Spleen (tissue), 13 donors: Measurements from ENCODE around the gene CLEC6A. TPM values are rescaled to one million over a fixed set of nuclear protein-coding genes. Genes with fewer than 3 reads are reported as not detected.
"Not testable (repeated sequence)": the region's sequence is repeated elsewhere in the genome, so short reads cannot be mapped to it uniquely, and the experiment has no call there.

Experiments
- DNase-seq: peaks from one replicate; pipeline ENCODE4 v3.0.0-alpha.2; 2020
- H3K27ac ChIP-seq, 8 donors: fragments of 200-600 bp; sonication (generic) in 7 of 8; 1 replicate in 4 of 8; 2 replicates in 4 of 8; pipeline versions ENCODE4 v1.5.0 to v1.8.0; 2016 to 2021; ENCODE audit warnings: inconsistent platforms in 4 of 8, mild to moderate bottlenecking in 4 of 8, moderate library complexity in 1 of 8
- H3K27me3 ChIP-seq, 7 donors: fragments of 200-600 bp; sonication (generic) in 6 of 7; replicated peaks in 1 of 7; 1 replicate in 4 of 7; 2 replicates in 3 of 7; pipeline versions ENCODE4 v1.5.0 to v1.8.0; 2016 to 2021; ENCODE audit warnings: inconsistent platforms in 3 of 7, mild to moderate bottlenecking in 1 of 7
- H3K36me3 ChIP-seq, 6 donors: fragments of 200-600 bp; sonication (generic) in 5 of 6; 1 replicate in 4 of 6; 2 replicates in 2 of 6; pipeline versions ENCODE4 v1.5.0 to v1.8.0; 2016 to 2021; ENCODE audit warnings: inconsistent platforms in 2 of 6
- H3K4me1 ChIP-seq, 6 donors: fragments of 200-600 bp; sonication (generic) in 5 of 6; 1 replicate in 3 of 6; 2 replicates in 3 of 6; pipeline versions ENCODE4 v1.5.0 to v1.8.0; 2016 to 2021; ENCODE audit warnings: inconsistent platforms in 3 of 6
- H3K4me3 ChIP-seq, 8 donors: fragments of 200-600 bp; sonication (generic) in 7 of 8; 1 replicate in 4 of 8; 2 replicates in 4 of 8; pipeline versions ENCODE4 v1.5.0 to v1.8.0; 2016 to 2021; ENCODE audit warnings: inconsistent platforms in 4 of 8, mild to moderate bottlenecking in 4 of 8, moderate library complexity in 2 of 8
- H3K9me3 ChIP-seq, 8 donors: fragments of 200-600 bp; sonication (generic) in 7 of 8; 1 replicate in 4 of 8; 2 replicates in 4 of 8; pipeline versions ENCODE4 v1.5.0 to v1.8.0; 2016 to 2021; ENCODE audit warnings: inconsistent platforms in 4 of 8
- POLR2A ChIP-seq, 3 donors: fragments of 450-650 bp; IDR thresholded peaks; one replicate each; pipeline ENCODE4 v1.5.1; 2017; ENCODE audit warnings: antibody characterized with exemption in 3 of 3, mild to moderate bottlenecking in 1 of 3
- POLR2AphosphoS5 ChIP-seq, 3 donors: sonication (generic); formaldehyde crosslinking; IDR thresholded peaks; one replicate each; pipeline ENCODE4 v1.5.1; 2017; ENCODE audit warnings: antibody characterized with exemption in 3 of 3
- WGBS, 5 donors: extraction: QIAGEN DNeasy Blood & Tissue Kit in 3 of 5; methylation state at CpG; one replicate each; pipeline versions ENCODE4 v1.1.5 to v1.1.7; 2013 to 2018; 5-methylcytosine and 5-hydroxymethylcytosine counted together
- intact Hi-C: fragments of 100-400 bp; cut with DNase I; formaldehyde crosslinking; loops from one replicate; pipeline ENCODE4 v1.15.0; 2023; ENCODE audit warnings: low total_unique reads
- long read RNA-seq, 2 donors: transcript quantifications; one replicate each; lab custom pipeline, GENCODE V29; 2026
- polyA plus RNA-seq, 3 donors: library from polyadenylated mRNA; stranded (reverse); fragments of 200-250 nt; gene quantifications; one replicate each; pipeline ENCODE4 v1.2.1, GENCODE V29; 2013
- total RNA-seq, 7 donors: library from RNA; depleted of rRNA in 3 of 7; stranded (reverse); fragments of >200 nt in 3 of 7; fragmentation: NEBNext Ultra II Directional in 4 of 7; extraction: Animal tissue kit (Norgen Biotek cat#: 25700) in 4 of 7; gene quantifications; one replicate each; pipeline versions ENCODE4 v1.1.0 to v1.2.1, GENCODE V29; 2016 to 2021
- TF ChIP-seq, protein P1 (sequence below), 11 experiments: fragments of 200-600 bp in 7 of 11; fragments of 450-650 bp in 4 of 11; sonication (generic) in 4 of 11; IDR thresholded peaks in 8 of 11; conservative IDR thresholded peaks in 3 of 11; 1 replicate in 7 of 11; 2 replicates in 4 of 11; pipeline versions ENCODE4 v1.4.0 to v1.8.0; 2016 to 2021; ENCODE audit warnings: antibody characterized with exemption in 11 of 11, inconsistent platforms in 4 of 11, mild to moderate bottlenecking in 1 of 11
- donor health status: healthy with polysubstance abuse.
- donor health status: DM: no; HTN: no; CAD: no; lungs with moderate emphysema.
- donor health status: DM: no; HTN: no; CAD: no.
- donor health status: Bipolar disorder and iron deficiency.
- donor health status: healthy.
- donor health status: DM: no; HTN: no; CAD: no.
- donor health status: DM: yes; HTN: yes; CAD: no.

CLEC6A gene
- total RNA-seq (under 1 TPM in 3 of 7 donors, not detected in 4; 0.20 to 0.77 (median 0.30) TPM), polyA plus RNA-seq (under 1 TPM in 2 of 3 donors, not detected in 1; 0.05 to 0.06 TPM)
- long read RNA-seq, donor 1 = 0 reads
- long read RNA-seq, donor 2 = 0 reads

DNA sequence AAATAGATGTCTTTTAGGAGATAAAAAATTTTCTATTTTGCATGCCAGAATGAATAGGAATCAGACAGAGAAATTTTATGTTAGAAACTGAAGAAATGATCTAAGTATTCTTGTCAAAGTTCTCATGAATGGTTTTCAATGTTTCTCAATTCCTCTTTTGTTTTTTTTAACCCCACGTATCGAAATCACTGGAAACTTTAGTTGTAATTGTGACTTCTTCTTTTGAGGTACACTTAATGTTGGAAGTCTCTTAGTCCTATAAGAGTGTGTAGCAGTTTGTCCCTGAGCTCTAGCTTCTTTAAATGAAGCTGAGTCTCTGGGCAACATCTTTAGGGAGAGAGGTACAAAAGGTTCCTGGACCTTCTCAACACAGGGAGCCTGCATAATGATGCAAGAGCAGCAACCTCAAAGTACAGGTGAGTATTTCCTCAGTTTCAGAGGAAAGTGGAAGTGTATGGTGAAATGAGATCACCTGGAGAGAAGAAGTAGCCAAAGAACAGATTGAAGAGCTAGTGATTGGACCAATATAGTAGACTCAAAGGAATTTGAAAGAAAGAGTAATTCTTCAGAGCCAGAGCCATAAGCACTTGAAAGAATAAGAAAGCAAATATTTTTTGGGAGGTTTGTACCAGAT, at the start of gene CLEC6A:
Gene CLEC6A (plus strand): TSS at position 236 of the 634 bp plus-strand sequence. CDS start 150 bp downstream, at position 386.
- peaks cover 0 to 19% (median 0%) of the 10 kb centered on the region in 7 donors for H3K27me3 ChIP-seq
- DNase-seq = no peak
- TF ChIP-seq, protein P1, sequence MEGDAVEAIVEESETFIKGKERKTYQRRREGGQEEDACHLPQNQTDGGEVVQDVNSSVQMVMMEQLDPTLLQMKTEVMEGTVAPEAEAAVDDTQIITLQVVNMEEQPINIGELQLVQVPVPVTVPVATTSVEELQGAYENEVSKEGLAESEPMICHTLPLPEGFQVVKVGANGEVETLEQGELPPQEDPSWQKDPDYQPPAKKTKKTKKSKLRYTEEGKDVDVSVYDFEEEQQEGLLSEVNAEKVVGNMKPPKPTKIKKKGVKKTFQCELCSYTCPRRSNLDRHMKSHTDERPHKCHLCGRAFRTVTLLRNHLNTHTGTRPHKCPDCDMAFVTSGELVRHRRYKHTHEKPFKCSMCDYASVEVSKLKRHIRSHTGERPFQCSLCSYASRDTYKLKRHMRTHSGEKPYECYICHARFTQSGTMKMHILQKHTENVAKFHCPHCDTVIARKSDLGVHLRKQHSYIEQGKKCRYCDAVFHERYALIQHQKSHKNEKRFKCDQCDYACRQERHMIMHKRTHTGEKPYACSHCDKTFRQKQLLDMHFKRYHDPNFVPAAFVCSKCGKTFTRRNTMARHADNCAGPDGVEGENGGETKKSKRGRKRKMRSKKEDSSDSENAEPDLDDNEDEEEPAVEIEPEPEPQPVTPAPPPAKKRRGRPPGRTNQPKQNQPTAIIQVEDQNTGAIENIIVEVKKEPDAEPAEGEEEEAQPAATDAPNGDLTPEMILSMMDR (IDR thresholded peaks at IDR 0.05 in 8 of 11, conservative IDR thresholded peaks at IDR 0.05 in 3 of 11) = no peak
- TF ChIP-seq POLR2AphosphoS5 (IDR thresholded peaks at IDR 0.05) = no peak
- no peak for TF ChIP-seq POLR2A (IDR thresholded peaks at IDR 0.05)
- WGBS, 5 donors = 34 to 53% (median 47%) methylated on average over 2 of the region's 2 CpGs
- no peaks in the 10 kb centered on the region for H3K9me3 ChIP-seq
- H3K4me1 ChIP-seq = peaks cover 0 to 18% (median 2%) of the 10 kb centered on the region in 6 donors
- intact Hi-C loops = no loop called here
- H3K27ac ChIP-seq = peak within 1 kb of the TSS in 5 of 8 donors; percentile 6 to 86 (median 61)
- no peak within 1 kb of the TSS for H3K4me3 ChIP-seq
- no peaks in the 10 kb centered on the region for H3K36me3 ChIP-seq

DNA sequence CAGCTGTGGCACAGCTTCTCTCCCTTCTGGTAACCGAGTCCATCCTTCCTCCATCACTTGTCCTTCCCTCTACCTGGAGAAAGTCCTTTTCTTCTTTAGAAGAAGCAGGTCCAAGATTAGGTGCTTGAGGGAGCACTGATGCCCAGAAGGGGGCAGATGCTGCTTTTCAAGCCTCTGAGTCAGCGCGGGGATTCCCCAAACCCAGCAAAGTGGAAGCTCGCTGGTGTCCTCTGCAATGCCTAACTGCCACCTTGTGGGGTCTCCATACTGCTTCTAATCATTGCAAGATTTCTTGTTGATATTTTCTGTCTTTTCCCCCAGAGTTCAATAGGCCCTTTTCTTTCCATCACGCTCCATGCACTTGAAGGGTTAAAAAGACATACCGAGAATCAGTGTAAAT, 36.2 kb upstream of the CLEC6A start:
- H3K9me3 ChIP-seq, H3K4me1 ChIP-seq, intact Hi-C loops, H3K36me3 ChIP-seq, H3K27me3 ChIP-seq, H3K4me3 ChIP-seq, H3K27ac ChIP-seq, DNase-seq: not testable (repeated sequence)
- WGBS, 5 donors = no CpG with 5 or more reads among the region's 6 CpGs

DNA sequence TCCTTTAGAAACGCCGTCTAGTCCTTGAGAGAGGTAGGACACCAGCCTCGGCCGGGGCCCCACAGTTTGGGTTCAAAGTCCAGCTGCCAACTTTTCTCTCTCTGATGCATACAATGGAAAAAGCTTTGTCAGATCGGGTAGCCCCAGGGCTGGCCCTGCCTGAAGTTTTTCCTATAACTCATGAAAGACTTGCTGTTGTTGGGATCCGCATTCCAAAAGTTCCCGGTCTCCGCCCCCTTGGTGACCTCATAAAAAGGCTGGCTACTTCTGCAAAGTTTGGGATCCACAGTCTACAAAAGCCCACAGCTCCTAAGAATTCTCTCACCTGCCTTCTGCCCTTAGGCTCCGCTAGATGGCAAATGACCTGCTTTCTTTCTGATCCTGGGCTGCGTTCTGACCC, 35.3 kb upstream of the CLEC6A start:
- Histone ChIP-seq H3K4me1 (no peaks in the 10 kb centered on the region), H3K36me3 (no peaks in the 10 kb centered on the region), H3K4me3 (no peak overlapping the region), H3K27me3 (no peaks in the 10 kb centered on the region), H3K9me3 (no peaks in the 10 kb centered on the region), H3K27ac (no peak overlapping the region)
- no peak for TF ChIP-seq POLR2AphosphoS5 (IDR thresholded peaks at IDR 0.05)
- TF ChIP-seq, protein P1 (IDR thresholded peaks at IDR 0.05 in 8 of 11, conservative IDR thresholded peaks at IDR 0.05 in 3 of 11) = no peak
- no peak for TF ChIP-seq POLR2A (IDR thresholded peaks at IDR 0.05)
- intact Hi-C loops = no loop called here
- whole genome bisulfite sequencing, 5 donors = no CpG with 5 or more reads among the region's 10 CpGs
- no peak for DNase-seq

DNA sequence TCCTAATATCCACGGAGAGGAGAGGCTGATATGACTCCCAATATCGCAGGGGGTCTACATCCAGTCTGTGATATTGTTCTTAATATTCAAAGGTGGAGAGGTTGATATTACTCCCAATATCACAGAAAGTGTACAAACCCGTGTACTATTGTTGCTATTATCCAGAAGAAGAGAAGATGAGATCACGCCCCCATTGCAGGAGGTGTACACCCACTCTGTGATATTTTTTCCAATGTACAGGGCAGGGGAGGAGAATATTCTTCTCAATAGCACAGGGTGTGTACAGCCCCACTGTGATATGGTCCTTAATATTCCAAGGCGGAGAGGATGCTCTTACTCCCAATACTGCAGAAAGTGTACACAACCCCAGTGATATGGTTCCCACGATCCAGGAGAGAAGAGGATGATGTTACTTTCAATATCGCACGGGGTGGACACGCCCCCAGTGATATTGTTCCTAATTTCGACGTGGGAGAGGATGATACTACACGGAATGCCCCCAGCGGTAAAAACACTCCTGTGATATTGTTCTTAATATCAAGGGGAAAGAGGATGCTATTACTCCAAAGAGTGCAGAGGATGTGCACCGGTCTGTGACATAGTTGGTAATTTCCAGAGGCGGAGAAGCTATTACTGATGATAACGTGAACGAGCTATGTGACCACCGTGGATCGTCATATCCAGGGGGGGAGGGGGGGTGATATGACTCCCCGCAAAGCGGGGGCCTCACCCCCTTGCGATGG, 11.1 kb upstream of the CLEC6A start:
- H3K27me3 ChIP-seq, H3K4me1 ChIP-seq, H3K4me3 ChIP-seq, H3K27ac ChIP-seq, H3K9me3 ChIP-seq, DNase-seq, H3K36me3 ChIP-seq, intact Hi-C loops: not testable (repeated sequence)
- 84 to 90% (median 88%) methylated on average over 22 of the region's 22 CpGs for WGBS, 5 donors

DNA sequence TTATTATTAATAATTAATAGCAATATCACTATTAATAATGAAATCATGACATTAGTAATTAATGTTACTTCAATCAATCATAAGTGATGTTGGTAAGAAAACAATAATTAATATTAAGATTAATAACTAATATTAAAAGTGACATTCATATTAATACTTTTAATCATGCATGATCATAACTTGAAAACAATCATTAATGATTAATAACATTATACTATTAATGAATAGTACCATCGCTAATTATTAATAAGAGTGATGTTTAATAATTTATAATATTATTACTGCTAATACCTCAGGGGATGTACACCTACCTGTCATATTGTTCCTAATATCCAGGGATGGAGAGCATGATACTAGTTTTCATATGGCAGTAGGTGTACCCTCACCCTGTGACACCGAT, 10.0 kb upstream of the CLEC6A start:
- Histone ChIP-seq H3K9me3 (no peaks in the 10 kb centered on the region), H3K36me3 (no peaks in the 10 kb centered on the region), H3K4me1 (no peaks in the 10 kb centered on the region), H3K27me3 (peaks cover 0 to under 1% (median 0%) of the 10 kb centered on the region in 7 donors), H3K27ac (no peak overlapping the region), H3K4me3 (no peak overlapping the region)
- intact Hi-C loops = no loop called here
- TF ChIP-seq POLR2A (IDR thresholded peaks at IDR 0.05) (no peak), POLR2AphosphoS5 (IDR thresholded peaks at IDR 0.05) (no peak)
- TF ChIP-seq, protein P1 (IDR thresholded peaks at IDR 0.05 in 8 of 11, conservative IDR thresholded peaks at IDR 0.05 in 3 of 11) = no peak
- no peak for DNase-seq
- 94 to 98% (median 96%) methylated on average over 2 of the region's 2 CpGs for WGBS, 5 donors
